ENCODE measurements around the gene HTATIP2.

The HTATIP2 gene

DNA sequence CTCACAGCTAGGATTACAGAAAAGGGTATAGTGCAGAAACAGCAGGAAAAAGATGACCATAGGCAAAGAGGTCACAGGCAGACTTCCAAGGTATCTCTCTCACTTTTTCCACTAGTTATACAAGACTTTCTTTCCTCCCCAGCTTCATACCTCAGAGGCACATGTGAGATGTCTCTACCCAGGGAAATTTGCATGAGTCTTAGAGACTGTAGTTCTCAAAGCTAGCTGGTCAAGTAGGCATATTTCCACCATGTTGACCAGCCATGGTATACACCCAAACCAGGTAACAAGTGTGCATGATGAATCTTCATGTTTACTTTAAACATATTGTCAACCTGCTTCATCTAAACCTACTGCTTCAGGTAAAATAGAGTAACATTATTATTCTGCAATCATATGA lies 51.9 kb downstream of the HTATIP2 start:
- Histone ChIP-seq H3K27me3 (ENCODE audit: control insufficient read depth, insufficient read depth, low read length) (no peaks in the 10 kb centered on the region), H3K9me3 (ENCODE audit: control insufficient read depth, low read length) (no peaks in the 10 kb centered on the region), H3K36me3 (ENCODE audit: control insufficient read depth, insufficient read depth, low read length) (no peaks in the 10 kb centered on the region)

DNA sequence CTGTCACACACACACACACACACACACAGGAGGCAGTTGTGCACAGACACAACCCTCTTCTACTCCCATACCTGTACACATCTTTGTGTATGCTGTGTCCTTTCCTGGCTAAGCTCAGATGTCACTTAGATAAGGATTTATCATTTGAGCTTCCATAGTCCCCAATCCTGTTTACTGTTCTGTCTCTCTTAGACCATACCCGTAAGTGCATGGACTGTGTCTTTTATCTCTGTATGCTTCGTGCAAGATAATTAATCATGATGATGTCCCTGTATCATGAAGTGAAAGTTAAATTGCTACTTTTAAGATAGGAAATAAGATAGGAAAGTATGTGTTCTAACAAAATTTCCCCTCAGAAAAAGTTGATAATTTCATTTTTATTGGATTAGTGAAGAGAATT lies 54.3 kb downstream of the HTATIP2 start:
- Histone ChIP-seq H3K4me3 (ENCODE audit: low read length) (no peak overlapping the region), H3K27me3 (ENCODE audit: control insufficient read depth, insufficient read depth, low read length) (no peaks in the 10 kb centered on the region), H3K9me3 (ENCODE audit: control insufficient read depth, low read length) (no peaks in the 10 kb centered on the region), H3K36me3 (ENCODE audit: control insufficient read depth, insufficient read depth, low read length) (no peaks in the 10 kb centered on the region), H3K4me1 (ENCODE audit: control insufficient read depth, insufficient read depth, low read length) (no peaks in the 10 kb centered on the region), H3K9ac (ENCODE audit: low read length) (no peak overlapping the region)

More for the DNA sequence above, 51.9 kb downstream of the HTATIP2 start:
- no peaks in the 10 kb centered on the region for H3K4me1 ChIP-seq (ENCODE audit: control insufficient read depth, insufficient read depth, low read length)
- no peak overlapping the region for H3K4me3 ChIP-seq (ENCODE audit: low read length)
- no peak overlapping the region for H3K9ac ChIP-seq (ENCODE audit: low read length)

DNA sequence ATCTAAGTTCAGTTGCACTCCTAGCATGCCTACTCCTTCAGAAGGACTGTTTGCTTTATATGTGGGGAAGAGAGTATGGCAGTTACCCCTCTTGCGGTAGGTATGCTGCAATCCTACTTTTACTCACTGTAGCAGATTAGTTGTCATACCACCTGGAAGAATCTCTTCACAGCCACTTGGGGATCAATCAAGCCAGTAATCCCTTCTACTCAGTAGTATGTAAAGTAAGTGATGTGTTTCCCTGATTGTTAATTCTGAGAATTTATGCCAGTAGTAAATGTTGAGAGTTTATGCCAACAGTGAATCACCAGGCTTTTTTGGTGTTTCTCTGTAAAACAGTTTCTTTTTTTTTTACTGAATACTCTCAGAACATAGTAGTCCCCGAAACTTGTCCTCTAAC lies 58.4 kb downstream of the HTATIP2 start:
- H3K36me3 ChIP-seq (ENCODE audit: control insufficient read depth, insufficient read depth, low read length) = no peaks in the 10 kb centered on the region
- no peaks in the 10 kb centered on the region for H3K27me3 ChIP-seq (ENCODE audit: control insufficient read depth, insufficient read depth, low read length)
- H3K4me3 ChIP-seq (ENCODE audit: low read length) = no peak overlapping the region
- H3K4me1 ChIP-seq (ENCODE audit: control insufficient read depth, insufficient read depth, low read length) = no peaks in the 10 kb centered on the region
- H3K9me3 ChIP-seq (ENCODE audit: control insufficient read depth, low read length) = no peaks in the 10 kb centered on the region
- H3K9ac ChIP-seq (ENCODE audit: low read length) = no peak overlapping the region

DNA sequence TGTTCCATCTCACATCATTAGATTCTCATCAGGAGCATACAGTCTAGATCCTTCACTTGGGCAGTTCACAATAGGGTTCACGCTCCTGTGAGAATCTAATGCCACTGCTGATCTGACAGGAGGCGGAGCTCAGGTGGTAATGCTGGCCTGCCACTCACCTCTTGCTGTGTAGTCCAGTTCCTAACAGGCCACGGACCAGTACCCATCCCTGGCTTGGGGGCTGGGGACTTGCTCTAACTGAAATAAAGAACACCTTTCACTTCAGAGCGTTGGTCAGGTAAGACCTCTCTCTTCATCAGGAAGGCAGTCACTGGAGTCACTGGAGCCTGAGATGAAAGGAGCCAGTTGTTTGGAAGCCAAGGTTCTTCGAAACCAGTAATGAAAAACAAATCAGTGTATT lies 65.7 kb downstream of the HTATIP2 start:
- Histone ChIP-seq H3K36me3 (ENCODE audit: control insufficient read depth, insufficient read depth, low read length) (no peaks in the 10 kb centered on the region), H3K4me1 (ENCODE audit: control insufficient read depth, insufficient read depth, low read length) (no peaks in the 10 kb centered on the region), H3K27me3 (ENCODE audit: control insufficient read depth, insufficient read depth, low read length) (no peaks in the 10 kb centered on the region), H3K4me3 (ENCODE audit: low read length) (no peak overlapping the region), H3K9me3 (ENCODE audit: control insufficient read depth, low read length) (no peaks in the 10 kb centered on the region), H3K9ac (ENCODE audit: low read length) (no peak overlapping the region)
